Measurements from ENCODE around the gene RAPGEF1.

DNA sequence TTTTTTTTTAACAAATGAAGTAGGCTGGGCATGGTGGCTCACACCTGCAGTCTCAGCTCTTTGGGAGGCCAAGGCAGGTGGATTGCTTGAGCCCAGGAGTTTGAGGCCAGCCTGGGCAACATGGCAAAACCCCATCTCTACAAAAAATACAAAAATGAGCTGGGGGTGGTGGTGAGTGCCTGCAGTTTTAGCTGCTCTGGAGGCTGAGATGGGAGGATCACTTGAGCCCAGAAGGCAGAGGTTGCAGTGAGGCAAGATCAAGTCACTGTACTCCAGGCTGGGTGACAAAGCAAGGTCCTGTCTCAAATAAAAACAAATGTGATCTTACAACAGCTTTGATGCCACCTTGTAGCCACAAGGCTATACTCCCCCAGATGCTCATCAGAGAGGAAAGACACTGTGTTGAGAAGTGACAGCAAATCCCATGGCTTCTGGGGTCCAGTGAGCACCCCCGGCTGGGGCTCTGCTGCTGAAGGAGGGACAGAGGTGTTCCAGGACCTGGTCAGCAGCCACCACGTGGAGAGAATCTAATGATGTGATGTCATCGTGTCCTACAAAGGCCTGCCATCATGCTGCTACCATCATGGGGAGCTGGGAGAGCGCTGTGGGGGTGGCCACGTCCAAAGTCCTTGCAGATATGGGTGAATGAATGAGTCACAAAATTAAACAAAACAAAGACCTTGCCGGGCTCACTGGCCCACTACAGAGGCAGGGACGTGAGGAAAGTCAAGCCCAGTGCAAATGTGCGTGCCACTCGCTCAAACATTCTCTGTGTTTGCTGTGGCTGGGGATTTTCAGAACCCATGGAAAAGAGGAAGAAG, 133.9 kb downstream of the RAPGEF1 start:
- TF ChIP-seq, protein P1, sequence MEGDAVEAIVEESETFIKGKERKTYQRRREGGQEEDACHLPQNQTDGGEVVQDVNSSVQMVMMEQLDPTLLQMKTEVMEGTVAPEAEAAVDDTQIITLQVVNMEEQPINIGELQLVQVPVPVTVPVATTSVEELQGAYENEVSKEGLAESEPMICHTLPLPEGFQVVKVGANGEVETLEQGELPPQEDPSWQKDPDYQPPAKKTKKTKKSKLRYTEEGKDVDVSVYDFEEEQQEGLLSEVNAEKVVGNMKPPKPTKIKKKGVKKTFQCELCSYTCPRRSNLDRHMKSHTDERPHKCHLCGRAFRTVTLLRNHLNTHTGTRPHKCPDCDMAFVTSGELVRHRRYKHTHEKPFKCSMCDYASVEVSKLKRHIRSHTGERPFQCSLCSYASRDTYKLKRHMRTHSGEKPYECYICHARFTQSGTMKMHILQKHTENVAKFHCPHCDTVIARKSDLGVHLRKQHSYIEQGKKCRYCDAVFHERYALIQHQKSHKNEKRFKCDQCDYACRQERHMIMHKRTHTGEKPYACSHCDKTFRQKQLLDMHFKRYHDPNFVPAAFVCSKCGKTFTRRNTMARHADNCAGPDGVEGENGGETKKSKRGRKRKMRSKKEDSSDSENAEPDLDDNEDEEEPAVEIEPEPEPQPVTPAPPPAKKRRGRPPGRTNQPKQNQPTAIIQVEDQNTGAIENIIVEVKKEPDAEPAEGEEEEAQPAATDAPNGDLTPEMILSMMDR (IDR thresholded peaks at IDR 0.05; ENCODE audit: poor library complexity) = no peak
- no peak for TF ChIP-seq EZH2phosphoT487 (IDR thresholded peaks at IDR 0.05; ENCODE audit: low read depth, severe bottlenecking, unreplicated experiment)
- no peak for TF ChIP-seq EZH2 (IDR thresholded peaks at IDR 0.05; ENCODE audit: borderline replicate concordance)

All from hepatocyte (in vitro differentiated cells).